Esophagus muscularis mucosa (tissue), 4 donors: ENCODE measurements around the gene ADORA1.

ENCODE experiments used
- CTCF ChIP-seq, 3 experiments: fragments of 200-600 bp in 2 of 3; fragments of 450-650 bp in 1 of 3; sonication (generic) in 2 of 3; IDR thresholded peaks; one replicate each; pipeline ENCODE4 v1.5.1; 2017 to 2019; ENCODE audit warnings: antibody characterized with exemption in 3 of 3, mild to moderate bottlenecking in 2 of 3, moderate library complexity in 1 of 3
- EP300 ChIP-seq: sonication (generic); formaldehyde crosslinking; IDR thresholded peaks from one replicate; pipeline ENCODE4 v1.6.1; 2017; ENCODE audit warnings: antibody characterized with exemption
- POLR2A ChIP-seq: fragments of 450-650 bp; IDR thresholded peaks from one replicate; pipeline ENCODE4 v1.6.1; 2017; ENCODE audit warnings: antibody characterized with exemption, moderate library complexity, mild to moderate bottlenecking, low read depth
- POLR2AphosphoS5 ChIP-seq, 2 donors: sonication (generic); formaldehyde crosslinking; IDR thresholded peaks; one replicate each; pipeline ENCODE4 v1.6.1; 2017; ENCODE audit warnings: antibody characterized with exemption in 2 of 2

DNA sequence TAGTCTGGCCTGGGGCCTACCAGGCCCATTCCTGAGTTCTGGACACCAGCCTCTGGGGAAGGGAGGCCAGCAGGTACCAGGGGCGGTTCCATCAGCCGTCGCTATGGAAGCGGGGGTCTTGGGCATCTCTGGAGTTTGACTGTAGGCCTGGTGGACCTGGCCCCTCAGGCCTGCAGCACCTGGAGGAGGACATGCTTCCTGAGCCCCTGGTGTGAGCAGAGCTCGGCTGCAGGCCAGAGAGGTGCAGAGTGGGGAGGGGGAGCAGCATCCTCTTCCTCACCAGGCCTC, 40.3 kb downstream of the ADORA1 start:
- TF ChIP-seq EP300, result no peak
- no peak for TF ChIP-seq POLR2A
- TF ChIP-seq CTCF (IDR thresholded peaks at IDR 0.05), result no peak
- no peak for TF ChIP-seq POLR2AphosphoS5 (IDR thresholded peaks at IDR 0.05)
